Panc1 (cell line): ENCODE data around the gene NTNG1. TPM values are rescaled to one million over a fixed set of nuclear protein-coding genes. Genes with fewer than 3 reads are reported as not detected.

ENCODE experiments used
- ATAC-seq: fragments of 200-7000 bp; cut with Tn5 transposase; 2 replicates; pipeline ENCODE4 v1.9.1; 2020; ENCODE audit warnings: mild to moderate bottlenecking, moderate library complexity
- BruUV-seq: library from RNA; stranded (reverse); fragments of 400-500 nt; replicated peaks from 2 replicates; lab custom pipeline; 2021; lab: Mats Ljungman, UMichigan
- CTCF ChIA-PET: fragments of 300-600 bp; sonication (Branson Sonifier 250); formaldehyde crosslinking; loops from one replicate; lab custom pipeline; 2022; ENCODE audit warnings: antibody characterized with exemption; lab: Charles Lee
- POLR2A ChIA-PET: fragments of 300-600 bp; sonication (Branson Sonifier 250); formaldehyde crosslinking; loops from one replicate; lab custom pipeline; 2022; ENCODE audit warnings: antibody characterized with exemption; lab: Charles Lee
- DNase-seq: peaks from one replicate; pipeline ENCODE4 v3.0.0-alpha.2; 2010; ENCODE audit warnings: low read depth, low spot score
- H3K27ac ChIP-seq: 2 replicates; pipeline ENCODE4 v1.5.1; 2011; ENCODE audit warnings: mild to moderate bottlenecking, low read length, inconsistent platforms
- H3K27me3 ChIP-seq: fragments of 200-500 bp; sonication (Bioruptor generic); 2 replicates; pipeline ENCODE4 v1.6.0; 2014; ENCODE audit warnings: low read length, inconsistent platforms; ENCODE audit not compliant: control insufficient read depth, insufficient read depth
- H3K36me3 ChIP-seq: fragments of 200-500 bp; sonication (Bioruptor generic); 2 replicates; pipeline ENCODE4 v1.5.1; 2014; ENCODE audit warnings: inconsistent platforms, mild to moderate bottlenecking, low read length, moderate library complexity; ENCODE audit not compliant: control insufficient read depth, insufficient read depth
- H3K4me1 ChIP-seq: 2 replicates; pipeline ENCODE4 v1.5.1; 2011; ENCODE audit warnings: inconsistent platforms, mild to moderate bottlenecking, low read length, moderate library complexity; ENCODE audit not compliant: control insufficient read depth, insufficient read depth
- H3K4me3 ChIP-seq, 2 experiments: 2 replicates each; pipeline ENCODE4 v1.5.1; 2011 to 2012; ENCODE audit warnings: low read depth in 2 of 2, low read length in 2 of 2, mild to moderate bottlenecking in 2 of 2, inconsistent platforms in 1 of 2, moderate library complexity in 1 of 2
- H3K9me3 ChIP-seq: fragments of 200-500 bp; sonication (Bioruptor generic); 2 replicates; pipeline ENCODE4 v1.5.1; 2014; ENCODE audit warnings: low read depth, mild to moderate bottlenecking, inconsistent platforms, low read length, moderate library complexity; ENCODE audit not compliant: control insufficient read depth, insufficient read depth
- POLR2AphosphoS5 ChIP-seq: IDR thresholded peaks from 2 replicates; pipeline ENCODE4 v1.6.1; 2012; ENCODE audit warnings: mild to moderate bottlenecking, low read depth, low read length, moderate library complexity
- SIN3A ChIP-seq: IDR thresholded peaks from 2 replicates; pipeline ENCODE4 v1.6.1; 2012; ENCODE audit warnings: low read depth, mild to moderate bottlenecking, low read length, moderate library complexity, borderline replicate concordance; ENCODE audit not compliant: insufficient read depth
- TCF7L2 ChIP-seq: IDR thresholded peaks from 2 replicates; pipeline ENCODE4 v1.6.1; 2011; ENCODE audit warnings: mild to moderate bottlenecking, low read depth, low read length, inconsistent platforms
- in situ Hi-C: cut with HindIII; loops from 2 replicates; pipeline ENCODE4 v1.10.0; 2016; ENCODE audit warnings: low sequenced_read_pairs, low pct_unique_long_range_greater_than_20kb
- intact Hi-C: fragments of 100-400 bp; cut with micrococcal nuclease; formaldehyde crosslinking; loops from one replicate; pipeline ENCODE4 v1.10.0; 2022; ENCODE audit not compliant: unreplicated experiment
- total RNA-seq: library from RNA; stranded (reverse); gene quantifications from one replicate; pipeline ENCODE4 v1.2.1, GENCODE V29; 2021; ENCODE audit not compliant: unreplicated experiment
- TF ChIP-seq, protein P1 (sequence below), 2 experiments: IDR thresholded peaks; 2 replicates each; pipeline ENCODE4 v1.6.1; 2011 to 2012; ENCODE audit warnings: low read depth in 2 of 2, control low read depth in 1 of 2, low read length in 1 of 2, mild to moderate bottlenecking in 1 of 2, moderate library complexity in 1 of 2; ENCODE audit not compliant: insufficient read depth in 1 of 2
- TF ChIP-seq, protein P2 (sequence below): fragments of 450-650 bp; IDR thresholded peaks from 2 replicates; pipeline ENCODE4 v1.5.1; 2017; ENCODE audit warnings: mild to moderate bottlenecking

NTNG1 gene
- total RNA-seq, 1 experiment from 2014 or later = 0.13 TPM

DNA sequence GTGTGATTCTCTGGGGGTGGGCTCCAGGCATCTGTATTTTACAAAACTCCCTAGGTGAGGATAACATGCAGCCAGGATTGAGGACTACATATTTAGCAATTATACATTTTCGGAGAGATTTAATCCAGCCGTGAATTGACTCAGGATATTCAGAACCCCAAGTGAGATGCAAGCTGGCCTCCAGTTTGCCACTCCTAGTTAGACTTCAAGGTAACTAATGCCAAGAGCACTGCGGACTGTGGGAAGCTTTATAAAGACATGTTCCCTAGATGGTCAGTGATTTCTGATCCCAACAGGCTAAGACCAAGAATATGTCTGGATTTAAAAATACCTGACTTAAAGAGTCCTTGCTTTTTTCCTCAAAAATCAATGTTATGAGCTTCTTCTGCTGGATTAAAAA lies 308.5 kb downstream of the NTNG1 start:
- Histone ChIP-seq H3K27me3 (no peaks in the 10 kb centered on the region), H3K36me3 (no peaks in the 10 kb centered on the region), H3K4me1 (no peaks in the 10 kb centered on the region), H3K9me3 (no peaks in the 10 kb centered on the region), H3K4me3 (no peak overlapping the region), H3K27ac (no peak overlapping the region)
- no TSS peak for BruUV-seq
- ChIA-PET POLR2A (no interaction called here), CTCF (no interaction called here)
- in situ Hi-C loops = no loop called here
- TF ChIP-seq TCF7L2 (no peak), POLR2AphosphoS5 (no peak), SIN3A (no peak)
- TF ChIP-seq, protein P1, sequence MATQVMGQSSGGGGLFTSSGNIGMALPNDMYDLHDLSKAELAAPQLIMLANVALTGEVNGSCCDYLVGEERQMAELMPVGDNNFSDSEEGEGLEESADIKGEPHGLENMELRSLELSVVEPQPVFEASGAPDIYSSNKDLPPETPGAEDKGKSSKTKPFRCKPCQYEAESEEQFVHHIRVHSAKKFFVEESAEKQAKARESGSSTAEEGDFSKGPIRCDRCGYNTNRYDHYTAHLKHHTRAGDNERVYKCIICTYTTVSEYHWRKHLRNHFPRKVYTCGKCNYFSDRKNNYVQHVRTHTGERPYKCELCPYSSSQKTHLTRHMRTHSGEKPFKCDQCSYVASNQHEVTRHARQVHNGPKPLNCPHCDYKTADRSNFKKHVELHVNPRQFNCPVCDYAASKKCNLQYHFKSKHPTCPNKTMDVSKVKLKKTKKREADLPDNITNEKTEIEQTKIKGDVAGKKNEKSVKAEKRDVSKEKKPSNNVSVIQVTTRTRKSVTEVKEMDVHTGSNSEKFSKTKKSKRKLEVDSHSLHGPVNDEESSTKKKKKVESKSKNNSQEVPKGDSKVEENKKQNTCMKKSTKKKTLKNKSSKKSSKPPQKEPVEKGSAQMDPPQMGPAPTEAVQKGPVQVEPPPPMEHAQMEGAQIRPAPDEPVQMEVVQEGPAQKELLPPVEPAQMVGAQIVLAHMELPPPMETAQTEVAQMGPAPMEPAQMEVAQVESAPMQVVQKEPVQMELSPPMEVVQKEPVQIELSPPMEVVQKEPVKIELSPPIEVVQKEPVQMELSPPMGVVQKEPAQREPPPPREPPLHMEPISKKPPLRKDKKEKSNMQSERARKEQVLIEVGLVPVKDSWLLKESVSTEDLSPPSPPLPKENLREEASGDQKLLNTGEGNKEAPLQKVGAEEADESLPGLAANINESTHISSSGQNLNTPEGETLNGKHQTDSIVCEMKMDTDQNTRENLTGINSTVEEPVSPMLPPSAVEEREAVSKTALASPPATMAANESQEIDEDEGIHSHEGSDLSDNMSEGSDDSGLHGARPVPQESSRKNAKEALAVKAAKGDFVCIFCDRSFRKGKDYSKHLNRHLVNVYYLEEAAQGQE (IDR thresholded peaks at IDR 0.05; ENCODE audit: insufficient read depth in 1 of 2, low read depth in 2 of 2, low read length in 1 of 2) = no peak
- TF ChIP-seq, protein P2, sequence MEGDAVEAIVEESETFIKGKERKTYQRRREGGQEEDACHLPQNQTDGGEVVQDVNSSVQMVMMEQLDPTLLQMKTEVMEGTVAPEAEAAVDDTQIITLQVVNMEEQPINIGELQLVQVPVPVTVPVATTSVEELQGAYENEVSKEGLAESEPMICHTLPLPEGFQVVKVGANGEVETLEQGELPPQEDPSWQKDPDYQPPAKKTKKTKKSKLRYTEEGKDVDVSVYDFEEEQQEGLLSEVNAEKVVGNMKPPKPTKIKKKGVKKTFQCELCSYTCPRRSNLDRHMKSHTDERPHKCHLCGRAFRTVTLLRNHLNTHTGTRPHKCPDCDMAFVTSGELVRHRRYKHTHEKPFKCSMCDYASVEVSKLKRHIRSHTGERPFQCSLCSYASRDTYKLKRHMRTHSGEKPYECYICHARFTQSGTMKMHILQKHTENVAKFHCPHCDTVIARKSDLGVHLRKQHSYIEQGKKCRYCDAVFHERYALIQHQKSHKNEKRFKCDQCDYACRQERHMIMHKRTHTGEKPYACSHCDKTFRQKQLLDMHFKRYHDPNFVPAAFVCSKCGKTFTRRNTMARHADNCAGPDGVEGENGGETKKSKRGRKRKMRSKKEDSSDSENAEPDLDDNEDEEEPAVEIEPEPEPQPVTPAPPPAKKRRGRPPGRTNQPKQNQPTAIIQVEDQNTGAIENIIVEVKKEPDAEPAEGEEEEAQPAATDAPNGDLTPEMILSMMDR = no peak
- ATAC-seq (no peak), DNase-seq (no peak)
- intact Hi-C loops = no loop called here

DNA sequence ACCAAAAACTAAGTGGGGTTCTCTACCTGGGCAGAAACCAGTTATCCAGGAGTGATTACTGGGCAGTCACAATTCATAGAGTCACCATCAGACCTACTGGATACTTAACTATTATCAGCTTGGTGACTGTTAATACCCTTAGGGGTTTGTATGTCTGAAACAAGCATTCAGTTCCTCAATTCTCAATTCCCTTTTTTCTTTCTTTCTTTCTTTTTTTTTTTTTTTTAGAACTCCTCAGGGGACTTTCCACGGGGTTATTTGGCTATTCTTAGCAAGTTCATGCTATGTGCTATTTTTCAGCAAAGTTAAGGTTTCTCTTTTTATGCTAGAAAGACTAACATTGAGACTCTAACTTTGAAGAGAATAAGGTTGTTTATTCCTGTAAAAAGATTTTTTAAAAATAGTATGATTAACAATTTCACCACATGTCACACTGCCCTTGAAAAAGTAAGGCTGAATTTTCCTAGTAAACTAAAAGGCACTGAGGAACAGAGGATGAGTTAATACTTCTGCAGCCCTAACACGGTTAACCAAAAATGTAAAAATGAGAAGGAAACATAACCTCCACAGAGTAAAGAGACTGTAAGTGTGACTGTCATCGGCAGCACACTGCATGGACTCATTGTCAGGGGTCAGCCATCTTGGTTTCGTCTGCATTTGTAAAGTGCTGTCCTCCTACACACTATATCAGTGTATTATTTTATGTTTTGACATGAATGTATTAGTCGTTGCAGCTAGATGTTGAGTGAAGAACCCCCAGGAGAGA lies 310.2 kb downstream of the NTNG1 start:
- DNase-seq (no peak), ATAC-seq (no peak)
- Histone ChIP-seq H3K9me3 (no peaks in the 10 kb centered on the region), H3K4me3 (no peak overlapping the region), H3K4me1 (no peaks in the 10 kb centered on the region), H3K27me3 (no peaks in the 10 kb centered on the region), H3K27ac (no peak overlapping the region), H3K36me3 (no peaks in the 10 kb centered on the region)
- no TSS peak for BruUV-seq
- intact Hi-C loops = no loop called here
- ChIA-PET POLR2A (no interaction called here), CTCF (no interaction called here)
- in situ Hi-C loops = no loop called here
- TF ChIP-seq, protein P1 (IDR thresholded peaks at IDR 0.05; ENCODE audit: insufficient read depth in 1 of 2, low read depth in 2 of 2, low read length in 1 of 2) = no peak
- TF ChIP-seq, protein P2 = no peak
- TF ChIP-seq TCF7L2 = no peak
- no peak for TF ChIP-seq POLR2AphosphoS5
- no peak for TF ChIP-seq SIN3A
